NCI-H510A treated with DMSO at 0.1 percent for 48 hours (cell line): Measurements from ENCODE around the gene RAB1B.
A peak's percentile ranks its signal among the peaks of the same experiment; 100 is the strongest.

Source experiments
- DNase-seq: peaks from one replicate; lab custom pipeline; 2025; lab: John Stamatoyannopoulos, UW

RAB1B gene

DNA sequence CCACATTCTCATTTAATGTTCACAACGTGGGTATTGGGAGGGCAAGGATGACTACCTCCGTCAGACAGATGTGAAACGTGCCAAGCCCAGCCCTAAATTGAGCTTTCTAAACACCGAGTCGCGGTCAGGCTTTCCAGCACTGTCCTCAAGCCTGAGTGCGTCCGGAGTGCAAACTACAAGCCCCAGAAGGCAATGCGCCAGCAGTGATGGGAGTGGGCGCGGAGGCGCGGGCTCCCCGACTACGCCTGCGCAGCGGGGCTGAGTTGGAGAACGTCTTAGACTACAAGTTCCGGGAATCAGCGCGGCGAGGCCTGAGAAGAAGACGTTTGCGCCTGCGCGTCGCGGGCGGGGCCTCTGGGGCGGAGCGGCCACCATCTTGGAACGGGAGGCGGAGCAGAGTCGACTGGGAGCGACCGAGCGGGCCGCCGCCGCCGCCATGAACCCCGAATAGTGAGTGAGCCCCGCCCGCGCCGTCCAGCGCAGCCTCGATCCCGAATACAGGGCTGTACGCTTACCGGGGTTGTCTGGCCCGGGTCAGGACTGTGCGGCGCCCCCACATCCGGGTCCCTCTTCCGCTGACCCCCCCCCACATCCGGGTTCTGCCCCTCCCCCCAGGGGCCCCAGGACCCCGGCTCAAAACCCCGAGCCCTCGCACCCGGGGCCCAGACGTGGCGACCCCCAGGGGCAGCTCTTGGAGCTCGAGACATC is at the start of gene RAB1B:
Gene RAB1B, plus strand, starts transcription at position 396 of the 708 bp plus-strand sequence. Its CDS starts 41 bp downstream, at position 437.
- DNase-seq: peak; percentile 98

DNA sequence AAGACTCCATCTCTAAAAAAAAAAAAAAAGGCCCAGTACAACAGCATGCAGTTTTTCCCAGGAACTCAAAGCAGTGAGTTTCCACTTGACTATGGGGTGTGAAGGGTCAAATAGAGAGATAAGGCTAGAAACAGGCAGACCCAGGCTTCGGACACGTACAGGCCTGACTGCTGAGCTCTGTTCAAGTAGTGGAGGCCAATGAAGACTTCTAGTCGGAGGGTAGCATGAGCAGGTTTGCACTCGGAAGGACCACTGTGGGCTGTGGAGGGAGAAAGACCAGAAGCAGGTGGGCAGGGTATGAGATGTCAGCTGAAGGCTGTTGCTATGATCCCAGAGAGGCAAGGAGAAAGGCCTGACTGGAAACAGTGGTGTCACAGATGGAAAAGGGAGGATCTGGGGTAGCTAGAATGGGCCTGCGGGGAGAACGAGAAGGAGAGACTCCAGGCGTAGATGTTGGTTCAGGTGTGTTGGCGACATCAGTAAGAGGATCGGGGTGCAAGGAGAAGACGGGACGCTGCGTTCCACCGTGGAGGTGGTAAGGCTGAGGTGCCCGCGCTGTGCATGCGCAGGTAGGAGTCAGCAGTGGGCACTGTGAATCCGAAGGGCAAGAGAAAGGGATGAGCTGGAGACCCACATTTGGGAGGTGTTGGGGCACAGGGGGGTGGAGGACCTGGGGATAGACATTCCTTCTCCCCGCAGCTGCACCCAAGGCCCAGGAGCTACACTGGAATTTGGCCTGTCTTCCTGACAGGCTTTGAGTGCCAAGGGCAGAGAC is 49.4 kb upstream of the RAB1B start:
- DNase-seq: no peak

DNA sequence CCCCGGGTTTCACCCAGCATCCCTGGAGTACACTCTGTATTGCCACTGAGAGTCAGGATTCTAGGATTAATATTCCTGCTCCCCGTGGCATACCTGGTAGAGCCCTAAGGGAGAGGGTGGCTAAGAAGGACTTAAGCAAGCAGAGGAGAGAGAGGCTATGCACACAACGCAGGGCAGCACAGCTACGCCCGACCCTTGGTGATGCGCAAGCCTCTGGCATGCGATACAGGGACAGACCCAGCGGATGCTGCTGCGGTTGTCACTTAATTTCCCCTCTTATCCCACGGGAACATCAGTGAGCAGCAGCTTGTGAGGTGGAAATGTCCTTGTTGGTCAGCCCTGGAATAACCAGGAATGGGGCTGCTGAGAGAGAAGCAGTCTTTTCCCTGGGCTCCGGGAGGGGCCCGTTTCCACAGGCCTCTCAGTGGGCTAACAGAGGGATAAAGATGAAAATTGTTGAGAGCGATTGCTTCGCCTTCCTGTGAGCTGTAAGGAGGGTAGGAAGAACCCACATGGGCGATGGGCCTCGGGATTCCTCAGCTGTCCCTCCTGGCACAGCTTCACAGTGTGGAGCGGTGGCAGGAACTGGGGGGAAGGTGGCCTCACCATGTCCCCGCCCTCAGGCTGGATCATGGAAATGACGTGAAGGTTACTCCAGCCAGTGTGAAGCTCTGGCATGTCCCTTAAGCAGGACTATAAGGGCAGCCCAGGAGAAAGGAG is 48.4 kb upstream of the RAB1B start:
- DNase-seq: no peak

DNA sequence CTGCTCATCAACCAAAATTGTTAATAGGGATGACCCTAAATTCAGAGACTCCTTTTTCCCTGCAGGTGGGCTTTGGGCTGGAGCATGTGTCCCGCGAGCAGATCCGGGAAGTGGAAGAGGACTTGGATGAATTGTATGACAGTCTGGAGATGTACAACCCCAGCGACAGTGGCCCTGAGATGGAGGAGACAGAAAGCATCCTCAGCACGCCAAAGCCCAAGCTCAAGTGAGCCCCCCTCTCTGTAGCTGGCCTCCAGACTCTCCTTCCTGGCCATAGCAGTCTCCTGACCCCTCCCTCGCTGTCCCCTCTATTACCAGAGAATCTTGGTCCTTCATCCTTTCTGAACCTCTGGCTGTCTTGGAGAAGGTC is 47.9 kb upstream of the RAB1B start:
- no peak for DNase-seq

DNA sequence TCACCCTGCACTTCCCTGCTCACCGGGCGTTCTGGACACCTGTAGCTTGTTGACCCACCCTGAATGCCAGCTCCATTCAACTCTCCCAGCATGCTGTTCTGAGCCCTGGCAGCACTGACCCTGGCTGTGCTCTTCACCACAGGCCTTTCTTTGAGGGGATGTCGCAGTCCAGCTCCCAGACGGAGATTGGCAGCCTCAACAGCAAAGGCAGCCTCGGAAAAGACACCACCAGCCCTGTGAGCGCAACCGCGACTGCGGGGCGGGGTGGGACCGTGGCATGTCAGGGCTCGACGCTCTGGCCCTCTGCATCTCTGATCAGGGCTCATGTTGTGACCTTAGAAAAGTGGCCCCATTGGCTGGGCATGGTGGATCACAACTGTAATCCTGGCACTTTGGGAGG is 47.4 kb upstream of the RAB1B start:
- no peak for DNase-seq

DNA sequence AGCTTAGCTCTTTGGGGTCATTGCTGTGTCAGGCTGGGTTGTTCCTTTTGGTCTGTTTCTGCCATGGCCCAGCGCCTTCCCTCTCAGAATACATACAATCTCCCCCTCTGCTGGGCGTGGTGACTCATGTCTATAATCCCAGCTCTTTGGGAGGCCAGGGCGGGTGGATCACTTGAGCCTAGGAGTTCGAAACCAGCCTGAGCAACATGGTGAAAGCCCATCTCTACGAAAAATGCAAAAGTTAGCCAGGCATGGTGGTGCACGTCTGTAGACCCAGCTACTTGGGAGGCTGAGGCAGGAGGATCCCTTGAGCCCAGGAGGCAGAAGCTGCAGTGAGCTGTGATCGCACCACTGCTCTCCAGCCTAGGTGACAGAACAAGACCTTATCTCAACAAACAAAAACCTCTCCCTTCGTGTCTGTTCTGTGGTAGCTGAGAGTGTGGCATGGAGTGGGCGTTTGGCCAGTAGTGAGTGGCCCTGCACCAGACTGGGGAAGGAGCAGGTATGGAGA is 46.7 kb upstream of the RAB1B start:
- no peak for DNase-seq

DNA sequence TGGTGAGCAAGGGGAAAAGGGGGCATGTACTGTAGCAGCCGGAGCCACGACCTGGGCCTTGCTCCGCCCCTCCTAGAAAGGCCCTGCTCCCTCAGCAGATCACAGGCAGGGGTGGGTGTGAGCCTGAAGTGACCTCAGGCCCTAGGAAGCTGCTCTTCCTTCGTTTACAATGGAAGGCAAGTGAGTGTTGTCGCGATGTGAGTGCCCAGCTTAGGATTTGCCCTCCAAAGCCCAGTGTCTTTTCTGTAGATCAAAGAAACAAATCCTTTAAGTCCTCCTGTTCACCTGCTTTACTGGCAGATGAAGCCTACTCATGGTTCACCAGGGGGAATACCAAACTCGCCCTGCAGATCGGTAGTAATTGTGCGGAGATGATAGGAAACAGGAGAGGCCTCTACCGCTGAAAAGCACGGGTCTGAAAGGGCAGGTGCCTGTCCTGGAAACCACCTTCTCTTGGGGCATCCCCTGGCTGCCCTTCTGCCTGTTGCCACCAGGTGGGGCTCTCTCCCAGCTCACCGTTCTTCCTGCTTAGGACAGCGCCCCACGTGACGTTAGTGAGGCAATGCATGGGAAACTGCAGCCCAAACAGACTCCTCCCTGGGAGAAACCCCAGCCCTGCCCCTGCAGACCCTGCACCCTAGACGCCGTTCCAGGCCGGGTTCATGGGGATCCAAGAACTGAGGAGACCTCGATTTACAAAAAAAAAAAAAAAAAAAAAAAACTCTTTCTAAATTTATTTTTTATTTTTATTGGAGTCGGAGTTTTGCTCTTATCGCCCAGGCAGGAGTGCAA is 45.9 kb upstream of the RAB1B start:
- DNase-seq: peak; percentile 96

DNA sequence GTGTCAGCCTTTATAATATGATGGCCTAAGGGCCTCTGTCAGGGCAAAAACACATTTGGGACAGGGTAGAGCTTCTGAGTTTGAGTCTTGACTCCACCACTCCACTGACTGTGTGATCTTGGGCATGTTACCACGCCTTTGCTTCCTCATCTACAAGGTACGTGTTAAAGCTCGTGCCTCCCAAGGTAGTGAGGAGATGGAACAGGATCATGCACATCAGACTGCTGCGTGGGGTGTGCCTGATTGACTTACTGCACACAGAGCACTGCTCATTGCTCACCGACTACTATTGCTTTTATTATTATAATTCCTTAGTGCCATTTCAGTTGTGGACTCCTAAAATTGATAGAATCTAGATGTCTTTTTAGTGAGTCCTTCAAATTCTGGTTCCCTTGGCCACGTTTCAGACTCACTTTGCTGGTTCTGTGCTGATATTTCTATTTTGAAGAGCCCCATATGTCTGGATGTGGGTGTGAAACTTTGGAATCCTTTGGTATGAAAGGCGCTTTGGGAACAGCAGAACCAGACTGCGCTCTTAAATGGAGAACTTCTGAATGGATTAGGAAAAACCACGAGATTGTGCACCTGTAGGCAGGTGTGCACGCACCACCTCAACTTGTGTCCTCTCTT is 44.1 kb upstream of the RAB1B start:
- no peak for DNase-seq

DNA sequence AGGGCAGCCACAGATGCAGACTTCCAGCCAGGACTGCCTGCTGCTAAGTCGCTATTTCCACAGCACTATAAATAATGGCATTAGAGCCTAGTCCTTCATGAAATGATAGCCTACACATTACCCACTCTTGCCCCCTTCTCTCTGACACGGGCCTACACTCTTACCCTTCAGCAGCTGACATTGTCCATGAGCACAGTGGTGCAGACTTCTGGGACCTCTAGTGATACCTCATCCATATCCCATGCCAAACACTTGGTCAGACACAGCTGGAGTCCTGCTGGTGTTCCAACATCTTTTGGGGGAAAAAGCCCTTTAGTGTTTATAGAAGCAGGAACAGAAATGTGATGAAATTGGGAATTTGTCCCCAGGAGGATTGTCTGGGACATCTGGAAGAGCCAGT is 43.4 kb upstream of the RAB1B start:
- DNase-seq: no peak

DNA sequence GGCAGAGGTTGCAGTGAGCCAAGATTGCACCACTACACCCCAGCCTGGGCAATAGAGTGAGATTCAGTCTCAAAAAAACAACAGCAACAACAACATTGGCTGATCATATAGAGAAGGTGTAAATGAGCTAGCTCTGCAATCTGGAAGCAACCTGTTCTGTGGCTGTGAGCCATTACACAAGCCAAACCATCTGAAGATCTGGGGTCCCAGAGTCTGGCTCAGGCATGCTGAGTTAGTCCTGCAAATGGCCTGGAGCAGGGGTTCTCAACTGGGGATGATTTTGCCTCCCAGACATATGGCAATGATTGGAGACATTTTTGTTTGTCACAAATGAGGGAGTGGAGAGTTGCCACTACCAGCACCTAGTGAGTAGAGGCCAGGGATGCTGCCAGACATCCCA is 42.3 kb upstream of the RAB1B start:
- no peak for DNase-seq

DNA sequence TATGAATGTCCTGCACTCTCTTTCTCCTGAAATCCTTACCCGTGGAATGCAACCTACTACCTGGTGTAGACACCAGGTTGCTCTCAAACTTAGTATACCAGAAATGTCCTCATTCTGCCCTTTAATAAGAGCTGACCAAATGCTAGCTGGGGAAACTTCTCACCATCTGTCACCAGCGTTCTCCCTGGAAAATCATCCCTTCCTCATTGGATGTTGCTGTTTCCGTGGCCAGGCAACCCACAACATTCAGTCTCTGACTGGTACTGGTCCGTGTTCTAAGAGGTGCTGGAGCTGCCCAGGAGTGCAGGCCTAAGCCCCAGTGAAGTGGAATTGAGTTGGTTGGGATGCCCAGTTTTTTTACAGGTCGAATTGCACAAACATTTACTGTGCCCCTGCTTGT is 40.7 kb upstream of the RAB1B start:
- DNase-seq: no peak

DNA sequence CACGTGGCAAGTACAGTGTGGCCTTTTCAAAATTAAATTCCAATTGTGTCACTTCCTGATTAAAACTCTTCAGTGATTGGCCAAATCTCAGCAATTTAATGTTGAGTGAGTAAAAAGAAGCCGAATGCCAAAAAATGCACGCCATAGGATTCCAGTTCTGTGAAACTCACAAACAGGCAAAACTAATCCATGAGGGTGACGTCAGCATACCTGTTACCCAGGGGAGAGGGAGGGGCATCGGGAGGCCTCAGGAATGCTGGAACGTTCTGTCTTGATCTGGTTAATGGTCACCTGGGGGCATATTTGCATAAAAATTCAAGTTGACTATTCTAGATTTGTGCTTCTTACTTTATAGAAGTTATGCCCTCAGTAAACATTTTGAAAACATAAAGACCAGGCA is 39.9 kb upstream of the RAB1B start:
- no peak for DNase-seq

DNA sequence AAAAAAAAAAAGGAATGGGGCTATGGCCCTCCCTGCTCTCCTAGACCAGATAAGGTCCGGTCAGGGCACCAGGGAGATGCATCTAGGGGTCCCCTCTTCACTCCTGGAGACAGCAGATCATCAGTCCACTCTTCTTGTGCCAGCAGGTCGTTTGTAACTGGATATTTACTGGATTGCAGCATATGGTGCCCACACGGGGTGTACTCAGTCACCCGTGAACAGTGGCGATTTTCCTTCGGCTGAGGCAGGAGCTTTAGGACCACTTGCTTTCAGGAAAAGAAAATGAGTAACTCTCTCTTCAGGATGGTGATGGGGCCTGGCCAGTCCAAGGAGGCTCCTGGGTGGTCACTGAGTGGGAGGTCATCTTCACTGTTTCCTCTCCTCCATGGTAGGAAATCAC is 38.3 kb upstream of the RAB1B start:
- no peak for DNase-seq

DNA sequence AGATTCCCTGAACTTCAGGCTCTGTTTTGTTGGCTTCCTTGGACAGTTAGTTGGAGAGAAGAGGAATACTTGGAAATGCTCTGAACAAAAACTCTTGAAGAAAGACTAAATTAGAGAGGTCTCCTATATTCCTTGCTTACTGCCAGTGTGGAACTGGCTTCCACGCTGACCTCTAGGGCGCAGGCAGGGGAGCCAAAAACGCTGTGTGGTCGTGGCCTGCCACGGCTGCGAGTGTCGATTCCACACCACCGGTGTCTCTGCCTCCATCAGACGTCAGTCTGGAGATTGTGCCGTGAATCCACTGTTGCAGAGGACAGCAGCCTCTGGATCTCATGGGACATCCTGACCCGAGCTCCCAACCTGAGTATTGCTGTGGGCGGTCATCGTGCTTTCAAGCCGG is 37.5 kb upstream of the RAB1B start:
- no peak for DNase-seq

DNA sequence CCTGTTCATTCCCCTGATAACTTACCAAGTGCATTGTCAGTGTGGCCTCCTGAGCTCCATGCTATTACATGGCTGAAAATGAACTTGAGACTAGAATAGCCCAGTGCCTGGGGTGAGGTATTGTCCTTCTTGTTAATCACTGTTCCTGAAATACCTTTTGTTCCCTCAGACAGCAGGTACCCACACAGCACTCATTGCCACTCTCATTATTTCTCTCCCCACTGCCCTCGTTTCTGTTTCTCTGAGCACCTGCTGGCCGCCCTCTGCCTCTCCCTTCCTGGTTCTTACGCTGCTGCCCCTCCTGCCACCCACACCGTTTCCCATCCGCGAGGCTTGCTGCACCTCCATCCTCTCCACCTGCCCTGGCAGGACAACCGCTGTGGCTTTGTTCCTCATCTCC is 36.9 kb upstream of the RAB1B start:
- DNase-seq: no peak

DNA sequence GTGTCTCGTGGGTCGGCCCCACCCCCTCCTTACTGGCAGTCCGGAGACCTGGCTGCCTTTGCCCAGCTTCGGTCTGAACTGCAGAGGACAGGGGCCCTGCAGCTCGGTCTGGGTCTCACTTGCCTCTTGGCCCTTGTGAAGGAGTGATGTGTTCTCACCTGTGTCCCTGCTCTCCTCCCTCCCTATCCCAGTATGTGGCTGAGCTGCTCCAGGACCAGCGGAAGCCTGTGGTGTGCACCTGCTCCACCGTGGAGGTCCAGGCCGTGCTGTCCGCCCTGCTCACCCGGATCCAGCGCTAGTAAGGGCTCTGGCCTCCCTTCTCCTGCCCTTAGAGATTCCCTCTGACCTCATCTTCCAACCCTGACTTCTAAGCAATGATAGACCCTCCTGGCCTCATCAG is 35.7 kb upstream of the RAB1B start:
- no peak for DNase-seq

DNA sequence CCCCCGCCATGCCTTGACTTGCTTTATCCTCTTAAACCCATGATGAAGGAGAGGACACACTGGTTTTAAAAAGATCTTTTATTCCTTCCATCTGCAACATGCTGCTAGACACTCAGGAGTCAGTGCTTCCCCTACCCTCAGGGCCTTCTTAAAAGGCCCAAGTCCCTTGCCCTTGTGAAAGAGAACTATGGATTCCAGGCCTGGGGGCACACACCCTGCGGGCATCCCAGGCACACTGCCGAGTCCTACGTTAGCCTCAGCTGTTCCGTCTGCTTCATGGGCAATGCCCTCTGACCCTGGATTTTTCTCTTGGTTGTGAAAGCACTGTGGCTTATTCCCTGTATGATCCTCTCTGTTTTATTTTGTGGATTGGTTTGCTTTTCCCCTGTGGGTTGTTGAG is 35.1 kb upstream of the RAB1B start:
- DNase-seq: no peak

DNA sequence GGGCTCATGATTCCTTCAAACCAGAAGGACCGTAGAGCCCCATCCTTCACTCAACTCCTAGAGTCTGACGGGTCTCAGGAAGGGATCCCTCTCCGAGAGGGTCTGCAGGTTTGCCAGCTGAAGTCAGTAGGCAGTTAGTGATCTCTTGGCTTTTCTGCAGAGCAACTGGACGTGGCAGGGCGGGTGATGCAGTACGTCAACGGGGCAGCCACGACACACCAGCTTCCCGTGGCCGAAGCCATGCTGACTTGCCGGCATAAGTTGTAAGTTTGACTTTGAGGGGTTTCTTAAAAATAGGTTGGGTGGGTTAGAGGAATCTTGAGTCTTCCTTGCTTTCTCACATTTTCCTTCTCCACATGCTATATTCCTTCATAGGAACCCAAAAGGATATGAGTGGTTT is 33.3 kb upstream of the RAB1B start:
- DNase-seq: no peak

DNA sequence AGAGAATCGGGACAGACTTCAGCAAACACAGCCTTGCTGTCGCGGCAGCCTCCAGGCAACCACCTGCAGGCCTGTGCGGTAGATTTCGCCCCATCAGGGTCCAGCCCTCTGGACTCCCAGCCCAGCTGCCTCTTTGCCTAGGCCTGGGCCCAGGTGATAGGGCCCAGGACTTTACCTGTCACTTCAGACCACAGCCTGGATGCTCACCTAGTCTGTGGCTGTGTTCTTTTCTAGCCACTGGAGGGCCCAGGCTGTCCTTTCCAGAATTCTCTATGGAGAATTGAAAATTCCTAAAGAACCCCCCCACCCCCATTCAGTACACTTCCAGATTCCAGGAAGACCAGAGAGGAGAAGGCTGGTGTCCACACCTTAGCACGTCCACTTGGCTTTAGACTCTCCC is 30.6 kb upstream of the RAB1B start:
- no peak for DNase-seq

DNA sequence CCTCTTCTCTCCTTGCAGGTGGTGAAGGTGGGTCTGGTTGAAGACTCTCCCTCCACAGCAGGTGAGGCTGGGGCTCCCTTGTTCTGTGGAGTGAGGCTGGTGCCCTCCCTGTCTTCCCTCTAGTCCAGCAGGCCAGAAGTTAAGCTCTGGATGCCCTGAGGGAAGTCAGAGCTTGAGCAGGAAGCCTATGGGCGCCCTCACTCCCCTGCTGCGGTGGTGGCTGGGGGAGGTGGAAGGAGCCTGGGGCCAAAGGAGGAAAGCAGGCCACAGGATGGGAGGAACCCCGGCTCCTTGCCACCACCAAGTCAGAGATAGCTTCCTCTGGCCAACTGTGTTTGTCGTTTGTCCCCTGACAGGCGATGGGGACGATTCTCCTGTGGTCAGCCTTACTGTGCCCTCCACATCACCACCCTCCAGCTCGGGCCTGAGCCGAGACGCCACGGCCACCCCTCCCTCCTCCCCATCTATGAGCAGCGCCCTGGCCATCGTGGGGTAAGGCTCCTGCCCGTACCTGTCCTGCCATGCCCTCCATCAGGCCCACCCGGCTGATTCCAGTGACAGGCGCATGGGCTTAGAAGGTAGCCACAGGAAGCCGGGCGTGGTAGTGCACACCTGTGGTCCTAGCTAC is 29.5 kb upstream of the RAB1B start:
- no peak for DNase-seq

DNA sequence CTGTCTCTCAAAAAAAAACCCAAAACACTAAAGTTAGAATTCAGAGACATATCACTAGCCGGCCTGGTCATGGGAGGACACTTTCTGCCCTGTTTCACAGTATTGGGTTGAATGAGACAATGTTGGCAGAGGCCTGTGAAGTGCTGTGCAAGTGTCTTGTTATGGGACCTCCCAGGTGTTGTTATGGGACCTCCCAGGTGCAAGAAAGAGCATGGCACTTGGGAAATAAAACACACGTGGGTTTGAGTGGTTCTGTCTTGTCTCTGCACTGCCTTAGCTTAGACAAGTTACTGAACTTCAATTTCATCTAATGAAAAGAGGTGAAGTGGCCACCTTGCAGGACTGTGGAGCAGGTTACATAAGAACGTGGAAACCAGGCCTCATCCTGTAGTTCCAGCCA is 28.9 kb upstream of the RAB1B start:
- no peak for DNase-seq
